ENCODE results near the gene TUBA1B.
"Not testable (repeated sequence)": the region's sequence is repeated elsewhere in the genome, so short reads cannot be mapped to it uniquely, and the experiment has no call there.

Gene TUBA1B

DNA sequence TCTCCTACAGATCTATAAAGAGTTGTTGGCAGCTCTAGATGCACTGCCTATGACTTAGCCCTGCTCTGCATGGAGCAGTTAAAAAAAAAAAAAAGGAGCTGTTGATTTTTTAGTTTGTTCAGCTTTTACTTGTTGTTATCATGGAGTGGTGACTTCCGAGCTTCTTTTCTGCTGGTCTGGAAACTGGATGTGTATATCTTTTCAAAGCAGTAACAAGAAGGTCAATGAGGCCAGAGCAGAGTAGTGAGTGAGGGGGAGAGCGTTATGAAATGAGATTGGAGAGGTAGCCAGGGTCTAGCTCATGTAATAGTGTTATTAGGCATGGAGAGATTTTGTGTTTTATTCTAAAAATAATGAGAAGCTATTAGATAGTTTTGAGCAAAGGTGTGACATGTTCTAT lies 13.2 kb upstream of the TUBA1B start:
- no peak overlapping the region for H3K4me3 ChIP-seq (ENCODE audit: low read length)
- WGBS (ENCODE audit: insufficient coverage, insufficient read length), result no CpG with 5 or more reads among the region's 2 CpGs
- no peaks in the 10 kb centered on the region for H3K36me3 ChIP-seq (ENCODE audit: control insufficient read depth, insufficient read depth, low read length)
- H3K27me3 ChIP-seq (ENCODE audit: control insufficient read depth, insufficient read depth, low read length), result no peaks in the 10 kb centered on the region
- no peaks in the 10 kb centered on the region for H3K9me3 ChIP-seq (ENCODE audit: control insufficient read depth, insufficient read depth, low read length)
- H3K27ac ChIP-seq (ENCODE audit: low read length), result no peak overlapping the region
- no peak for DNase-seq (ENCODE audit: low read depth, low spot score)
- H3K4me1 ChIP-seq (ENCODE audit: control insufficient read depth, insufficient read depth, low read length), result no peaks in the 10 kb centered on the region

DNA sequence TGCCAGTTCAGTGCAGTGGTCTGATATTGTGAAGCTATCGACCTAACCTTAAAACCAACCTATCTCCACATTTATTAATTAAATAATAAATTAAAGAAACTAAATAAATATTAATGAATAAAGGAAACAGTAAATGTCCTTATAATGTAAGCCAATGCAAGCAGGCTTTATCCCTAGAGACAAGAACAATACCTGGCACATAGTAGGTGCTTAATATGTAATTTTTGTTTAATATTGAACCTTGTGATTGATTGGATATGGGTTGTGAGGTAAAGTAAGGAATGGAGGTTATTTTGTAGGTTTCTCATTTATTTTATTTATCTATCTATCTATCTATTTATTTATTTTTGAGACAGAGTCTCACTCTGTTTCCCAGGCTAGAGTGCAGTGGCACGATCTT lies 7.8 kb upstream of the TUBA1B start:
- H3K27ac ChIP-seq (ENCODE audit: low read length), result no peak overlapping the region
- no peaks in the 10 kb centered on the region for H3K9me3 ChIP-seq (ENCODE audit: control insufficient read depth, insufficient read depth, low read length)
- DNase-seq (ENCODE audit: low read depth, low spot score), result no peak
- no peaks in the 10 kb centered on the region for H3K4me1 ChIP-seq (ENCODE audit: control insufficient read depth, insufficient read depth, low read length)
- H3K36me3 ChIP-seq (ENCODE audit: control insufficient read depth, insufficient read depth, low read length), result no peaks in the 10 kb centered on the region
- no peak overlapping the region for H3K4me3 ChIP-seq (ENCODE audit: low read length)
- H3K27me3 ChIP-seq (ENCODE audit: control insufficient read depth, insufficient read depth, low read length), result no peaks in the 10 kb centered on the region
- no CpG with 5 or more reads among the region's 2 CpGs for WGBS (ENCODE audit: insufficient coverage, insufficient read length)

DNA sequence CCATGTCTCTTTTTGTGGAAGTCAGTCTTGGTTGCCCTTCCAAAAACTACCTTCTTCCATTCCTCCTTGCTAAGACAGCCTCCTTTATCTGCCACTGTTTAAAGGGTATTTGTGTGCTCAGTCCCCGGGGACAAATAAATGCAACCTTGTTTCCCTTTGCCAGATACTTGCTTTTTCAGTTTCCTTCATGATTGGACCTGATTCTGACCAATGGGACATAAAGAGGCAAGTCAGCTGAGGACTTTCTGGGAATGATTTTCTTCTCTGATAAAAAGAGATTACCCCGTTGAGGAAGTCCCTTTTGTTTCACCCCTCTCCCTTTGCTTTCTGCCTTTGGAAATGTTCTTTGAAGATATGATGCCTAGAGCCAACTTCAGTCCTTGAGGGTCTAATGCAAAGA lies 7.4 kb upstream of the TUBA1B start:
- Histone ChIP-seq H3K36me3 (ENCODE audit: control insufficient read depth, insufficient read depth, low read length) (no peaks in the 10 kb centered on the region), H3K27ac (ENCODE audit: low read length) (no peak overlapping the region), H3K4me3 (ENCODE audit: low read length) (no peak overlapping the region), H3K9me3 (ENCODE audit: control insufficient read depth, insufficient read depth, low read length) (no peaks in the 10 kb centered on the region), H3K4me1 (ENCODE audit: control insufficient read depth, insufficient read depth, low read length) (no peaks in the 10 kb centered on the region), H3K27me3 (ENCODE audit: control insufficient read depth, insufficient read depth, low read length) (no peaks in the 10 kb centered on the region)
- DNase-seq (ENCODE audit: low read depth, low spot score), result no peak
- no CpG with 5 or more reads among the region's 2 CpGs for WGBS (ENCODE audit: insufficient coverage, insufficient read length)

DNA sequence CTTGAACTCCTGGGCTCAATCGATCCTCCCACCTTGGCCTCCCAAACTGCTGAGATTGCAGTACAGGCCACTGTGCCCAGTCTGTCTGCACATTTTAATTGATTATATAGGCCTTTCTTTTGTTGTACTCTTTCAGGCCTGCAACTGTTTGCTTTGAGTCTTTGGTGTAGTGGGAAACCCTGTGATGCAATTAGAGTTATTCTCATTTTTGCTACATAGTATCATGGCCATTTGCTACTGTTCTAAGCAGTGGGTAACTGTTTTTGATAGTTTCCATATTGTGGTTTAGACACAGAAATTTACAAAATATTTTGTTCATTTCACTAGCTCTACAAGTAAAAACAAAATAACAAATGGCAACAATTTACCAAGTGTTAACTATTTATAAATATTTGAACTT lies 6.3 kb upstream of the TUBA1B start:
- H3K27me3 ChIP-seq (ENCODE audit: control insufficient read depth, insufficient read depth, low read length), result no peaks in the 10 kb centered on the region
- DNase-seq (ENCODE audit: low read depth, low spot score), result no peak

DNA sequence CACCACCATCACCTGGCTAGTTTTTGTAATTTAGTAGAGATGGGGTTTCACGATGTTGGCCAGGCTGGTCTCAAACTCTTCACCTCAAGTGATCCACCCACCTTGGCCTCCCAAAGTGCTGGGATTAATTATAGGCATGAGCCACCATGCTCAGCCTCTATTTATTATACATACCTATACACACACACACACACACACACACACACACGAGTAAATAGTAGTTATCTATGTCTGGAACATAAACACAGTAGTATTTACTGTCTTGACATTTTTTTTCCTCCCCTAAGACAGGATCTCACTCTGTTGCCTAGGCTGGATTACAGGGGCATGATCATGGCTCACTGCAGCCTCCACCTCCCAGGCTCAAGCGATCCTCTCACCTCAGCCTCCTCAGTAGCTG lies 5.8 kb upstream of the TUBA1B start:
- not testable (repeated sequence) for H3K4me3 ChIP-seq (ENCODE audit: low read length); H3K27ac ChIP-seq (ENCODE audit: low read length); DNase-seq (ENCODE audit: low read depth, low spot score); H3K36me3 ChIP-seq (ENCODE audit: control insufficient read depth, insufficient read depth, low read length); H3K9me3 ChIP-seq (ENCODE audit: control insufficient read depth, insufficient read depth, low read length); H3K27me3 ChIP-seq (ENCODE audit: control insufficient read depth, insufficient read depth, low read length); H3K4me1 ChIP-seq (ENCODE audit: control insufficient read depth, insufficient read depth, low read length)
- WGBS (ENCODE audit: insufficient coverage, insufficient read length), result no CpG with 5 or more reads among the region's 3 CpGs

More for the DNA sequence above, 6.3 kb upstream of the TUBA1B start:
- H3K4me1 ChIP-seq (ENCODE audit: control insufficient read depth, insufficient read depth, low read length), result no peaks in the 10 kb centered on the region
- H3K27ac ChIP-seq (ENCODE audit: low read length), result no peak overlapping the region
- H3K36me3 ChIP-seq (ENCODE audit: control insufficient read depth, insufficient read depth, low read length), result no peaks in the 10 kb centered on the region
- H3K4me3 ChIP-seq (ENCODE audit: low read length), result no peak overlapping the region
- WGBS (ENCODE audit: insufficient coverage, insufficient read length), result no CpG with 5 or more reads among the region's 1 CpG
- no peaks in the 10 kb centered on the region for H3K9me3 ChIP-seq (ENCODE audit: control insufficient read depth, insufficient read depth, low read length)

DNA sequence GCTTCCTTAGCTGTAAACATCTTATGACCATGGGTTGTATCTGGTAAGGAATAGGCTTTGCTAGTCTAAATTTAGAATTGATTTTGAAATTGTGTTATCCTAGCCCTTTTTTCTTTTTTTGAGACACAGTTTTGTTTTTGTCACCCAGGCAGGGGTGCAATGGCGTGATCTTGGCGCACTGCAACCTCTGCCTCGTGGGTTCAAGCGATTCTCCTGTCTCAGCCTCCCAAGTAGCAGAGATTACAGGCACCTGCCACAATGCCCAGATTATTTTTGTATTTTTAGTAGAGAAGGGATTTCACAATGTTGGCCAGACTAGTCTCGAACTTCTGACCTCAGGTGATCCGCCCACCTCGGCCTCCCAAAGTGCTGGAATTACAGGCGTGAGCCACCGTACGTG lies 2.4 kb upstream of the TUBA1B start:
- Histone ChIP-seq H3K9me3 (ENCODE audit: control insufficient read depth, insufficient read depth, low read length) (no peaks in the 10 kb centered on the region), H3K36me3 (ENCODE audit: control insufficient read depth, insufficient read depth, low read length) (peaks cover 11% of the 10 kb centered on the region; the same call in 1 of the 2 replicates), H3K4me3 (ENCODE audit: low read length) (no peak overlapping the region), H3K27me3 (ENCODE audit: control insufficient read depth, insufficient read depth, low read length) (no peaks in the 10 kb centered on the region), H3K4me1 (ENCODE audit: control insufficient read depth, insufficient read depth, low read length) (peaks cover 1% of the 10 kb centered on the region; the same call in 1 of the 2 replicates), H3K27ac (ENCODE audit: low read length) (no peak overlapping the region)
- WGBS (ENCODE audit: insufficient coverage, insufficient read length), result no CpG with 5 or more reads among the region's 10 CpGs
- no peak for DNase-seq (ENCODE audit: low read depth, low spot score)

DNA sequence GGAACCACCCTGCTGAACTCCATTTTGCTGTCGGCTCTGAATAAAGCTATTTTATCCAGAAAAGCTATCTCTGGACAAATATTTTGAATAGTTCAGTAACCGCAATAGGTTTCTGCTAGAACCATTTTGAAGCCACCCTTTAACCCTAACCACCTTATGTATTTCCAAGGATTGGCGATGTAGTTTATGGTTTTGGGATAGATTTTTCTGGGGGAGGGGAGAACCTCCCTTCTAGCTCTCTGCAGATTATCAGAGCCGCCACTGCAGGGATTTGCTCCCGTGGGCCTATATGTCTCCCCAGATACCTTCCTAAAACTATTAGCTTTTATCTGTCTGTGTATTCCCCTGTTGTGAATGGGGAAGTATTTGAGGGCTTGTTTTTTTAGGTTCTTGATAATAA lies 1.8 kb upstream of the TUBA1B start:
- no peak overlapping the region for H3K4me3 ChIP-seq (ENCODE audit: low read length)
- peaks cover 11% of the 10 kb centered on the region; the same call in 1 of the 2 replicates for H3K36me3 ChIP-seq (ENCODE audit: control insufficient read depth, insufficient read depth, low read length)
- peaks cover 1% of the 10 kb centered on the region; the same call in 1 of the 2 replicates for H3K4me1 ChIP-seq (ENCODE audit: control insufficient read depth, insufficient read depth, low read length)
- no peak for DNase-seq (ENCODE audit: low read depth, low spot score)
- H3K27ac ChIP-seq (ENCODE audit: low read length), result no peak overlapping the region
- no peaks in the 10 kb centered on the region for H3K27me3 ChIP-seq (ENCODE audit: control insufficient read depth, insufficient read depth, low read length)
- no CpG with 5 or more reads among the region's 5 CpGs for WGBS (ENCODE audit: insufficient coverage, insufficient read length)
- H3K9me3 ChIP-seq (ENCODE audit: control insufficient read depth, insufficient read depth, low read length), result no peaks in the 10 kb centered on the region

DNA sequence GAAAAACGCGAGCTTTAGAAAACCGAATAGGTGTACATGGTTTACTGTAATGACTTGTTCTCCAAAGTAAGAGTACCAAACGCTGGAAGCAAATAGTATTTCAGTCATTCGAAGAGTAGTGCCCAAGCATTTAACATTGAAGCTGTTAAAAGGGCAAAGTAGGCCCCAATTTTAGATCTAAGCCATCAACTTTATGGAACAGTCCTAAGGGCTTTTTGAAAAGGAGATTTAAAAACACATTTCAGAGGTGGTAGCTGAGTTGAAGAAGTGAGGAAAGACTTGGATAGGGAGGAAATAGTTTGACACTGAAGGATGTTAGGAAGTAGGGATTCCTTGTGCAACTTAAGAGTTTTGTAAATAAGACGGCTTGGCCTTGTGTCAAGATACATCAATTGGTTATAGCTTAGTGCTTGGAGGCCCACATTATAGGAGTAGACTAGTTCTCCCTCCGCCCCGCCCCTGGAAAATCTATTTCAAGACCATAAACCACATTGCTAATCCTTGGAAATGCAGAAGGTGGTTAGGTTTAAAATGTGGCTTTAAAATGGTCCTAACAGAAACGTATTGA lies 783 bp upstream of the TUBA1B start:
- H3K36me3 ChIP-seq (ENCODE audit: control insufficient read depth, insufficient read depth, low read length), result peaks cover 14% of the 10 kb centered on the region; the same call in 1 of the 2 replicates
- H3K27me3 ChIP-seq (ENCODE audit: control insufficient read depth, insufficient read depth, low read length), result no peaks in the 10 kb centered on the region
- peak overlapping the region; percentile 85; the same call in 1 of the 2 replicates for H3K4me3 ChIP-seq (ENCODE audit: low read length)
- H3K27ac ChIP-seq (ENCODE audit: low read length), result no peak overlapping the region
- H3K4me1 ChIP-seq (ENCODE audit: control insufficient read depth, insufficient read depth, low read length), result peaks cover 1% of the 10 kb centered on the region; the same call in 1 of the 2 replicates
- H3K9me3 ChIP-seq (ENCODE audit: control insufficient read depth, insufficient read depth, low read length), result no peaks in the 10 kb centered on the region
- DNase-seq (ENCODE audit: low read depth, low spot score), result no peak
- WGBS (ENCODE audit: insufficient coverage, insufficient read length), result no CpG with 5 or more reads among the region's 9 CpGs

DNA sequence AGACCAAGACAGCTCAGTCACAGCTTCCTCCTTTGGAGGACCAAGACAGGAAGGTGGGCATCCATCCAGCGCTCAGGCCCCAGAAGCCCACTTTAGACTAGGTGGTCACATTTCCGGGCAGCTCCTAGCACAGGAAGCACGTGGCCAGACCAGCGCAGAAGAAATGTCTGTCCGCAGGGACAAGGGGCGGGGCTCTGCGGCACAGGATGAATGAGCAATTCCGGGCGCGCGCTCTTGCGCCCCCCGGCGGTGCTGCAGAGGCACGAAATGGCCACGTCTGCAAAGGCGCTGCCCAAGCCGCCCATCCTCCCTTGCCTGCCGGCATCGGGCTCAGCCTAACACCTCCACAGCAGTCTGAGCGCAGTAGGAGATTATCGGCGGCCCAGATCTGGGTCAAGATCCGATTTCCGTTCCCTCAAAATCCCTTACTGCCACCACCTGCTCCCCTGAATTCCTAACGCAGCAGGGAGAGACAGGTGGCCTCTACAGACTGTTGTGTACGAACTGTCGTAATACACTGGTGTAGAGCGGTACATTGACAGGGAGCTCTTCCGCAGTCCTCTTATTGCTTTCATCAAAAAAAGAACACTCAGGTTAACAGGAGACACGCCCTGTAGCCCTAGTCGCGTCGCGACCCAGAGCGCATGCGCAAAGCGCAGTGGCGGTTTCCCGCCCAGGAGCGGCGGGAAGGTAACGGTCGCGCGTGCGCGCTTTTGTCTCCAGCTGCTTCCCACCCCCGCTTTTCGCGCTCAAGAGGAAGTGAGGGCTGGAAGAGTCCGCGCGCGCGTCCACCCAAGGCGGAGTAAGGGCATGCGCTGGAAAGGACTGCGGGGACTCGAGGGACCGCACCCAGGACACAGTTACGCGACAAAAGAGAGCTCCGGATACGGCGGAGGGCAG lies 794 bp downstream of the TUBA1B start:
- Histone ChIP-seq H3K4me1 (ENCODE audit: control insufficient read depth, insufficient read depth, low read length) (peaks cover 1% of the 10 kb centered on the region; the same call in 1 of the 2 replicates), H3K4me3 (ENCODE audit: low read length) (peak overlapping the region; percentile 85), H3K36me3 (ENCODE audit: control insufficient read depth, insufficient read depth, low read length) (peaks cover 14% of the 10 kb centered on the region; the same call in 1 of the 2 replicates), H3K27me3 (ENCODE audit: control insufficient read depth, insufficient read depth, low read length) (no peaks in the 10 kb centered on the region), H3K27ac (ENCODE audit: low read length) (no peak overlapping the region), H3K9me3 (ENCODE audit: control insufficient read depth, insufficient read depth, low read length) (no peaks in the 10 kb centered on the region)
- no CpG with 5 or more reads among the region's 66 CpGs for WGBS (ENCODE audit: insufficient coverage, insufficient read length)
- peak; percentile 77 for DNase-seq (ENCODE audit: low read depth, low spot score)

DNA sequence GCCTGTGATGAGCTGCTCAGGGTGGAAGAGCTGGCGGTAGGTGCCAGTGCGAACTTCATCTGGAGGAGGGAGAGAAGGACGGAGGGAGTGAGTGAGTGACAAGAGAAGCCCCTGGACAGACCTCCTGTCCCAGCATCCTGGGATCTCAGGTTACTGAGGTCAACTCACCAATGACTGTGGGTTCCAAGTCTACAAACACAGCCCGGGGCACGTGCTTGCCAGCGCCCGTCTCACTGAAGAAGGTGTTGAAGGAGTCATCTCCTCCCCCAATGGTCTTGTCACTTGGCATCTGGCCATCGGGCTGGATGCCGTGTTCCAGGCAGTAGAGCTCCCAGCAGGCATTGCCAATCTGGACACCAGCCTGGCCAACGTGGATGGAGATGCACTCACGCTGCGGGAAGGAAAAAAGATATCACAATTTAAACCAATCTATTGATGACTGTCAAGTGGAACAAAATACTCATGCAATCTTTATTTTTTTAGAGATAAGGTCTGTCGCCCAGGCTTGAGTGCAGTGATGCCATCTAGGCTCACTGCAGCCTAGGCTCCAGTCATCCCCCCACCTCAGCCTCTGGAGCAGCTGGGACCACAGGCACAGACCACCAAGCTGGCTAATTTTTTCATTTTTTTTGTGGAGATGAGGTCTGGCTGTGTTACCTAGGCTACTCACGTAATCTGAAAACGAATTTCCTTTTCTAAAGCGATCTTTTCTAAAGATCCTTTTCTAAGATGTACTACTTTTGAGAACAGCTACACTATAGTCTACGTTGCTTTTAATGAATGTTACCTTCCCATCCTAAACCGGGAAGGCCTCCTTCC lies 1.7 kb downstream of the TUBA1B start:
- no peaks in the 10 kb centered on the region for H3K27me3 ChIP-seq (ENCODE audit: control insufficient read depth, insufficient read depth, low read length)
- peak overlapping the region; percentile 85; the same call in 1 of the 2 replicates for H3K4me3 ChIP-seq (ENCODE audit: low read length)
- H3K27ac ChIP-seq (ENCODE audit: low read length), result no peak overlapping the region
- WGBS (ENCODE audit: insufficient coverage, insufficient read length), result no CpG with 5 or more reads among the region's 18 CpGs
- peaks cover 1% of the 10 kb centered on the region; the same call in 1 of the 2 replicates for H3K4me1 ChIP-seq (ENCODE audit: control insufficient read depth, insufficient read depth, low read length)
- H3K36me3 ChIP-seq (ENCODE audit: control insufficient read depth, insufficient read depth, low read length), result peaks cover 14% of the 10 kb centered on the region; the same call in 1 of the 2 replicates
- no peak for DNase-seq (ENCODE audit: low read depth, low spot score)
- no peaks in the 10 kb centered on the region for H3K9me3 ChIP-seq (ENCODE audit: control insufficient read depth, insufficient read depth, low read length)
